ENCODE results near the gene BPI.
"Not testable (repeated sequence)": the region's sequence is repeated elsewhere in the genome, so short reads cannot be mapped to it uniquely, and the experiment has no call there.

The BPI gene

GRCh38 chr20:38278763-38279162, 25.2 kb upstream of the BPI start:
- DNase-seq = no peak

GRCh38 chr20:38281176-38281915, 22.6 kb upstream of the BPI start:
- not testable (repeated sequence) for DNase-seq

GRCh38 chr20:38283236-38283635, 20.7 kb upstream of the BPI start:
- no peak for DNase-seq

GRCh38 chr20:38284066-38284650, 19.8 kb upstream of the BPI start:
- not testable (repeated sequence) for DNase-seq

- DNase-seq = no peak
Measured at GRCh38 chr20:38284893-38285444, 19.0 kb upstream of the BPI start.

GRCh38 chr20:38286586-38287531, 17.1 kb upstream of the BPI start:
- peak; percentile 71 for DNase-seq

- DNase-seq = peak; percentile 62
Measured at GRCh38 chr20:38290829-38291814, 12.8 kb upstream of the BPI start.

- no peak for DNase-seq
Measured at GRCh38 chr20:38291966-38292365, 12.0 kb upstream of the BPI start.

GRCh38 chr20:38293491-38294065, 10.4 kb upstream of the BPI start:
- DNase-seq = no peak

- DNase-seq = no peak
Measured at GRCh38 chr20:38294076-38294591, 9.8 kb upstream of the BPI start.

- DNase-seq = no peak
Measured at GRCh38 chr20:38295811-38296210, 8.1 kb upstream of the BPI start.

GRCh38 chr20:38296433-38296832, 7.5 kb upstream of the BPI start:
- no peak for DNase-seq

- DNase-seq = no peak
Measured at GRCh38 chr20:38297916-38298674, 5.9 kb upstream of the BPI start.

GRCh38 chr20:38298768-38299288, 5.1 kb upstream of the BPI start:
- peak; percentile 84 for DNase-seq

- DNase-seq = no peak
Measured at GRCh38 chr20:38299963-38300362, 4.0 kb upstream of the BPI start.

- no peak for DNase-seq
Measured at GRCh38 chr20:38300438-38300837, 3.5 kb upstream of the BPI start.

GRCh38 chr20:38301309-38301708, 2.6 kb upstream of the BPI start:
- no peak for DNase-seq

- DNase-seq = peak; percentile 63
Measured at GRCh38 chr20:38302786-38303185, 1.2 kb upstream of the BPI start.

- DNase-seq = no peak
Measured at GRCh38 chr20:38304845-38305447, 990 bp downstream of the BPI start.

GRCh38 chr20:38305541-38305940, 1.6 kb downstream of the BPI start:
- DNase-seq = no peak

Measured in right hindlimb (tissue), 1 donor.